Measurements from ENCODE around the gene METTL15. TPM values are rescaled to one million over a fixed set of nuclear protein-coding genes. Genes with fewer than 3 reads are reported as not detected.
A peak's percentile ranks its signal among the peaks of the same experiment; 100 is the strongest.
"Not testable (repeated sequence)": the region's sequence is repeated elsewhere in the genome, so short reads cannot be mapped to it uniquely, and the experiment has no call there.

The METTL15 gene
- total and polyA plus RNA-seq, 7 donors = 5.4 to 15.0 (median 8.1) TPM

DNA sequence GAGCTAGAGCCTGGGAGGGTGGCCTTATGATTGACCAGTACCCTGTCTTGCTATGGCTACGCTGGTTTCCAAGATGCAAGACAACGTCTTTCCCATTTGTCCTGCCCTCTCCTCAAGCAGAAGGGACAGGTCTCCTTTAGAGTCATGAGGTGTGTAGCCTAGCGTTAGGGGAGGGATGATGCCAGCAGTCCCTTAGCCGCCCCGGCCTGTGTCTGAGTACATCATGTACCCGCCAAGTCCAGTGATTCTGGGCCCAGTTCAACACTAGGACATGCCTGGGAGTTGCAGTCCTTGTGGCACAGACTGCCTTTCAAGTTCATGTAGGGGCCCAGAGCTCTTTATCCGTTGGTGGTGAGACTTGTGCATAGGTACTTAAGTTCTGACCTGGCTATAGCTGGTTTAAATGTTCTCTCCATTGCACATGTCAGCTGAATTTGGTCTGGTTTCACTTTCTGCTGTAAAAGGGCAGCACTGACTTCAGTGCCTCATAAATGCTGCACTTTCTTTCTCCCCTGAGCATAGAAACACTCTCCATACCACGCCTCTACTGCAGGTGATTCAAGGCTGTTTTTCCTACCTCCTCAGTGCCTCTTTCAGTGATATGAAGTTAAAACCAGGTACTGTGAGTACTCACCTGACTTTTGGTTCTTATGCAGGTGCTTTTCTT lies 151.1 kb downstream of the METTL15 start:
- Histone ChIP-seq H3K4me3 (no peak overlapping the region), H3K27ac (no peak overlapping the region), H3K9me3 (no peaks in the 10 kb centered on the region), H3K27me3 (no peaks in the 10 kb centered on the region), H3K4me1 (no peaks in the 10 kb centered on the region), H3K36me3 (peaks cover 0 to 5% (median 0%) of the 10 kb centered on the region in 4 donors)
- intact Hi-C loops (cut with DNase I) = no loop called here
- peak; percentile 56 for DNase-seq
- WGBS, 2 donors = 83% methylated on average over 8 of the region's 8 CpGs
- TF ChIP-seq, protein P1, sequence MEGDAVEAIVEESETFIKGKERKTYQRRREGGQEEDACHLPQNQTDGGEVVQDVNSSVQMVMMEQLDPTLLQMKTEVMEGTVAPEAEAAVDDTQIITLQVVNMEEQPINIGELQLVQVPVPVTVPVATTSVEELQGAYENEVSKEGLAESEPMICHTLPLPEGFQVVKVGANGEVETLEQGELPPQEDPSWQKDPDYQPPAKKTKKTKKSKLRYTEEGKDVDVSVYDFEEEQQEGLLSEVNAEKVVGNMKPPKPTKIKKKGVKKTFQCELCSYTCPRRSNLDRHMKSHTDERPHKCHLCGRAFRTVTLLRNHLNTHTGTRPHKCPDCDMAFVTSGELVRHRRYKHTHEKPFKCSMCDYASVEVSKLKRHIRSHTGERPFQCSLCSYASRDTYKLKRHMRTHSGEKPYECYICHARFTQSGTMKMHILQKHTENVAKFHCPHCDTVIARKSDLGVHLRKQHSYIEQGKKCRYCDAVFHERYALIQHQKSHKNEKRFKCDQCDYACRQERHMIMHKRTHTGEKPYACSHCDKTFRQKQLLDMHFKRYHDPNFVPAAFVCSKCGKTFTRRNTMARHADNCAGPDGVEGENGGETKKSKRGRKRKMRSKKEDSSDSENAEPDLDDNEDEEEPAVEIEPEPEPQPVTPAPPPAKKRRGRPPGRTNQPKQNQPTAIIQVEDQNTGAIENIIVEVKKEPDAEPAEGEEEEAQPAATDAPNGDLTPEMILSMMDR (IDR thresholded peaks at IDR 0.05) = no peak
- TF ChIP-seq POLR2A (IDR thresholded peaks at IDR 0.05) = no peak
- no peak for TF ChIP-seq POLR2AphosphoS5 (IDR thresholded peaks at IDR 0.05)
- no peak for TF ChIP-seq EP300 (IDR thresholded peaks at IDR 0.05)

DNA sequence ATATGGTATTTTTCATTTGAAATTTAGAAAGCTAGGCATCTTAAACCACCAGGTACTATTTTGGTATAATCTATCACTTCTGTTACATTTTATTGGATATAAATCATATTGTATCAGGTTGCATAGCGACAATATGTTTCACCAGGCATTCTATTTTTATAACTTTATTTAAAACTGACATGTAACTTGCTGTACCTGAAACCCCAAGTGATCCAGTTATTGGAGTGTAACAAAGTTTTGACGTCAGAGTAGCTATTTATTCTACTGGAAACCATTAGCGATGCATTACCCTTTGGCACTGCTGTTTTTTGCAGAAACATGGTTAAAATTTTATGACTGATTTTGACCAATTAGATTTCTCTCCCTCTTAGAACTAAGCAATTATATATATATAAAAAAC lies 160.7 kb downstream of the METTL15 start:
- no peaks in the 10 kb centered on the region for H3K4me1 ChIP-seq
- no peaks in the 10 kb centered on the region for H3K36me3 ChIP-seq
- no peak overlapping the region for H3K27ac ChIP-seq
- no peak for DNase-seq
- no peak for TF ChIP-seq EP300 (IDR thresholded peaks at IDR 0.05)
- TF ChIP-seq POLR2A (IDR thresholded peaks at IDR 0.05) = no peak
- TF ChIP-seq, protein P1 (IDR thresholded peaks at IDR 0.05) = no peak
- TF ChIP-seq POLR2AphosphoS5 (IDR thresholded peaks at IDR 0.05) = no peak
- no peak overlapping the region for H3K4me3 ChIP-seq
- no peaks in the 10 kb centered on the region for H3K27me3 ChIP-seq
- no peaks in the 10 kb centered on the region for H3K9me3 ChIP-seq
- WGBS, 2 donors = 92 to 95% methylated on average over 3 of the region's 3 CpGs
- intact Hi-C loops (cut with DNase I) = no loop called here

DNA sequence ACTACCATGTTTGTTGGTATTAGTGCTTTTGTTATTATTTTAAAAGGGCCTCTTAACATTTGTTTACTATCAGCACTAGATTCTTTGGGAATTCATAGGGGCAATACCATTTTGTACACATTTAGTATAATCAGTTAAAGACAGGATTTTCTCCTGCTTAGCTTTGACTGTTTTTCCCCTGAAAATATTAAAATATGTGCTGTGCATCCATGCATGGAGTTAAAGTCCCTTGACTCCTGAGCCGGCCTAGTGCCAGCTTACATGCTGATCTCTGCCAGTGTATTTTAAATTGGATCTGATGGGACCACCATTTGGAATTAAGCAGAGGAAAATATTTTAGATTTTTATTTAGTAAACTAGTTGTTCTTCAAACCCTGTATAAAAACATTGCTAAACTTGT lies 161.4 kb downstream of the METTL15 start:
- no peak for DNase-seq
- Histone ChIP-seq H3K27ac (no peak overlapping the region), H3K9me3 (no peaks in the 10 kb centered on the region), H3K27me3 (no peaks in the 10 kb centered on the region), H3K4me1 (no peaks in the 10 kb centered on the region), H3K36me3 (no peaks in the 10 kb centered on the region), H3K4me3 (no peak overlapping the region)
- intact Hi-C loops (cut with DNase I) = no loop called here
- TF ChIP-seq EP300 (IDR thresholded peaks at IDR 0.05) (no peak), POLR2AphosphoS5 (IDR thresholded peaks at IDR 0.05) (no peak), POLR2A (IDR thresholded peaks at IDR 0.05) (no peak)
- TF ChIP-seq, protein P1 (IDR thresholded peaks at IDR 0.05) = no peak
- WGBS, 2 donors = 95% methylated on average over 1 of the region's 1 CpG

DNA sequence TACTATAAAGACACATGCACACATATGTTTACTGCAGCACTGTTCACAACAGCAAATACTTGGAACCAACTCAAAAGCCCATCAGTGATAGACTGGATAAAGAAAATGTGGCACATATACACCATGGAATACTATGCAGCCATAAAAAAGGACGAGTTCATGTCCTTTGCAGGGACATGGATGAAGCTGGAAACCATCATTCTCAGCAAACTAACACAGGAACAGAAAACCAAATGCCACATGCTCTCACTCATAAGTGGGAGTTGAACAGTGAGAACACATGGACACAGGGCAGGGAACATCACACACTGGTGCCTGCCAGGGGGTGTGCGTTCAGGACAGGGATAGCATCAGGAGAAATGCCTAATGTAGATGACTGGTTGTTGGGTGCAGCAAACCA lies 164.1 kb downstream of the METTL15 start:
- H3K4me3 ChIP-seq; DNase-seq; H3K9me3 ChIP-seq; intact Hi-C loops (cut with DNase I); H3K27ac ChIP-seq; H3K36me3 ChIP-seq; H3K4me1 ChIP-seq; H3K27me3 ChIP-seq: not testable (repeated sequence)
- WGBS, 2 donors = 96 to 98% methylated on average over 2 of the region's 2 CpGs

DNA sequence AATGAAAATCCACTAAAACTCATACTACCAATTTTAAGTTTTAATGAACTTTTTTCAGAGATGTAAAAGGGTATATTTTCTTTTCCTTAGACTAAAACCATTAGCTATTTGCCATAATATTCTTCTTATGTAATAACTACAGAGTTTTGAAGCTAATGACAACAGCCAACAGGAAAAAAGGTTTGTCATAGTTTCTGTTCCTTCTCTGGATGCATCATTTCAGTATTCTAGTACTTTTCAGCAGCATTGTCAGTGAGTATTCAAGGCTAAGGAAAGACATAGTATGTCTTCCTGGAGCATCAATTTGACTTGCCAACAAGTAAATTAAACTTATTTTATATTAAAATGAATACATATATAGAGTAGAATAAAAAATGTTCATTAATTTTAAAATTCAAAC lies 166.0 kb downstream of the METTL15 start:
- Histone ChIP-seq H3K4me1 (no peaks in the 10 kb centered on the region), H3K9me3 (no peaks in the 10 kb centered on the region), H3K4me3 (no peak overlapping the region), H3K27ac (no peak overlapping the region), H3K27me3 (no peaks in the 10 kb centered on the region), H3K36me3 (no peaks in the 10 kb centered on the region)
- intact Hi-C loops (cut with DNase I) = no loop called here
- DNase-seq = no peak
- TF ChIP-seq EP300 (IDR thresholded peaks at IDR 0.05) (no peak), POLR2AphosphoS5 (IDR thresholded peaks at IDR 0.05) (no peak), POLR2A (IDR thresholded peaks at IDR 0.05) (no peak)
- TF ChIP-seq, protein P1 (IDR thresholded peaks at IDR 0.05) = no peak
